ENCODE measurements around the gene CD109. TPM values are rescaled to one million over a fixed set of nuclear protein-coding genes. Genes with fewer than 3 reads are reported as not detected.

The CD109 gene
- total and polyA plus RNA-seq, 10 of the 15 experiments (the other 5 are each of a cell fraction or from before 2014, with no cell fraction given): 0.27 to 4.4 (median 2.1) TPM

DNA sequence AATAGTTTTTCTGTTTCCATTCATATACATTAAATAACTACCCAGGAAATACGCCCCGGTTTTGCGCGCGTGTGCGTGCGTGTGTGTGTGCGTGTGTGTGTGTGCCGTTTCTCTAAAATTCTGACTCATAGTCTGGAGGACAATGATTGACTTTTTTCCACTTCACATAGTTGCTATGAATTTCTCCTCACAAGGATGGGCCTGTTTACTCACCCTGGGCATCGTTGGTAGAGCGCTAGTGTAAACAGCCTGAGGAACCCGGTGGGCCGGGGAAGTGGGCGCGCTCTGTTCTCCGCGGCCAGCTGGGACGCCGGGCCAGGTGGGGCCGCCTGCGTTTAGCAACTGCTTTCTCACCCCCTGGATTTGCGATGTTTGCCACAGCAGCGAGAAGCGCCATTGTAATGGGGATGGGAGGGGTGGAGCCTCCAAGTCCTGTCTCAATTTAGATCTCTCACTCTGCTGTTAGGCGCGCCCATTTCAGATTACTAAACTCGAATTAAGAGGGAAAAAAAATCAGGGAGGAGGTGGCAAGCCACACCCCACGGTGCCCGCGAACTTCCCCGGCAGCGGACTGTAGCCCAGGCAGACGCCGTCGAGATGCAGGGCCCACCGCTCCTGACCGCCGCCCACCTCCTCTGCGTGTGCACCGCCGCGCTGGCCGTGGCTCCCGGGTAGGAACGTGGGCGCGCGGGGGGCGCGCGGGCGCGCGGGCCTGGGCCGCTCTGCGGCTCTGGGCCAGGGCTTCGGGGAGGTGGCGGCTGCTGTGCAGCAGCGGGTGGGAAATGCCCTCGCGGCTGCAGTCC, at the start of gene CD109 (continued):
- TF ChIP-seq, protein P1, sequence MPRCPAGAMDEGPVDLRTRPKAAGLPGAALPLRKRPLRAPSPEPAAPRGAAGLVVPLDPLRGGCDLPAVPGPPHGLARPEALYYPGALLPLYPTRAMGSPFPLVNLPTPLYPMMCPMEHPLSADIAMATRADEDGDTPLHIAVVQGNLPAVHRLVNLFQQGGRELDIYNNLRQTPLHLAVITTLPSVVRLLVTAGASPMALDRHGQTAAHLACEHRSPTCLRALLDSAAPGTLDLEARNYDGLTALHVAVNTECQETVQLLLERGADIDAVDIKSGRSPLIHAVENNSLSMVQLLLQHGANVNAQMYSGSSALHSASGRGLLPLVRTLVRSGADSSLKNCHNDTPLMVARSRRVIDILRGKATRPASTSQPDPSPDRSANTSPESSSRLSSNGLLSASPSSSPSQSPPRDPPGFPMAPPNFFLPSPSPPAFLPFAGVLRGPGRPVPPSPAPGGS (IDR thresholded peaks at IDR 0.05; ENCODE audit: borderline replicate concordance, insufficient read depth, low read depth, low read length, poor library complexity, severe bottlenecking): peak; percentile 42
- TF ChIP-seq, protein P2, sequence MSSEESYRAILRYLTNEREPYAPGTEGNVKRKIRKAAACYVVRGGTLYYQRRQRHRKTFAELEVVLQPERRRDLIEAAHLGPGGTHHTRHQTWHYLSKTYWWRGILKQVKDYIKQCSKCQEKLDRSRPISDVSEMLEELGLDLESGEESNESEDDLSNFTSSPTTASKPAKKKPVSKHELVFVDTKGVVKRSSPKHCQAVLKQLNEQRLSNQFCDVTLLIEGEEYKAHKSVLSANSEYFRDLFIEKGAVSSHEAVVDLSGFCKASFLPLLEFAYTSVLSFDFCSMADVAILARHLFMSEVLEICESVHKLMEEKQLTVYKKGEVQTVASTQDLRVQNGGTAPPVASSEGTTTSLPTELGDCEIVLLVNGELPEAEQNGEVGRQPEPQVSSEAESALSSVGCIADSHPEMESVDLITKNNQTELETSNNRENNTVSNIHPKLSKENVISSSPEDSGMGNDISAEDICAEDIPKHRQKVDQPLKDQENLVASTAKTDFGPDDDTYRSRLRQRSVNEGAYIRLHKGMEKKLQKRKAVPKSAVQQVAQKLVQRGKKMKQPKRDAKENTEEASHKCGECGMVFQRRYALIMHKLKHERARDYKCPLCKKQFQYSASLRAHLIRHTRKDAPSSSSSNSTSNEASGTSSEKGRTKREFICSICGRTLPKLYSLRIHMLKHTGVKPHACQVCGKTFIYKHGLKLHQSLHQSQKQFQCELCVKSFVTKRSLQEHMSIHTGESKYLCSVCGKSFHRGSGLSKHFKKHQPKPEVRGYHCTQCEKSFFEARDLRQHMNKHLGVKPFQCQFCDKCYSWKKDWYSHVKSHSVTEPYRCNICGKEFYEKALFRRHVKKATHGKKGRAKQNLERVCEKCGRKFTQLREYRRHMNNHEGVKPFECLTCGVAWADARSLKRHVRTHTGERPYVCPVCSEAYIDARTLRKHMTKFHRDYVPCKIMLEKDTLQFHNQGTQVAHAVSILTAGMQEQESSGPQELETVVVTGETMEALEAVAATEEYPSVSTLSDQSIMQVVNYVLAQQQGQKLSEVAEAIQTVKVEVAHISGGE (CRISPR knock-in tag; IDR thresholded peaks at IDR 0.05): no peak
- no peak for TF ChIP-seq CREB1 (IDR thresholded peaks at IDR 0.05; ENCODE audit: low read depth)
- TF ChIP-seq MYC (IDR thresholded peaks at IDR 0.05; ENCODE audit: insufficient read depth, insufficient read length, insufficient replicate concordance, low read length, severe bottlenecking): no peak
- TF ChIP-seq EED (IDR thresholded peaks at IDR 0.05; ENCODE audit: low read depth): no peak
- TF ChIP-seq MEF2A (IDR thresholded peaks at IDR 0.05; ENCODE audit: insufficient read depth, low read depth, low read length): no peak
- TF ChIP-seq SUZ12 (IDR thresholded peaks at IDR 0.05; ENCODE audit: unreplicated experiment): no peak
- no peak for TF ChIP-seq IRF4 (IDR thresholded peaks at IDR 0.05; ENCODE audit: low read depth, low read length)
- TF ChIP-seq NFIC (IDR thresholded peaks at IDR 0.05; ENCODE audit: low read depth, low read length): no peak
- no peak for TF ChIP-seq RELA (IDR thresholded peaks at IDR 0.05; ENCODE audit: borderline replicate concordance, partially characterized antibody)
- no peak for TF ChIP-seq MXI1 (IDR thresholded peaks at IDR 0.05; ENCODE audit: low read depth, low read length)
- TF ChIP-seq, protein P3, sequence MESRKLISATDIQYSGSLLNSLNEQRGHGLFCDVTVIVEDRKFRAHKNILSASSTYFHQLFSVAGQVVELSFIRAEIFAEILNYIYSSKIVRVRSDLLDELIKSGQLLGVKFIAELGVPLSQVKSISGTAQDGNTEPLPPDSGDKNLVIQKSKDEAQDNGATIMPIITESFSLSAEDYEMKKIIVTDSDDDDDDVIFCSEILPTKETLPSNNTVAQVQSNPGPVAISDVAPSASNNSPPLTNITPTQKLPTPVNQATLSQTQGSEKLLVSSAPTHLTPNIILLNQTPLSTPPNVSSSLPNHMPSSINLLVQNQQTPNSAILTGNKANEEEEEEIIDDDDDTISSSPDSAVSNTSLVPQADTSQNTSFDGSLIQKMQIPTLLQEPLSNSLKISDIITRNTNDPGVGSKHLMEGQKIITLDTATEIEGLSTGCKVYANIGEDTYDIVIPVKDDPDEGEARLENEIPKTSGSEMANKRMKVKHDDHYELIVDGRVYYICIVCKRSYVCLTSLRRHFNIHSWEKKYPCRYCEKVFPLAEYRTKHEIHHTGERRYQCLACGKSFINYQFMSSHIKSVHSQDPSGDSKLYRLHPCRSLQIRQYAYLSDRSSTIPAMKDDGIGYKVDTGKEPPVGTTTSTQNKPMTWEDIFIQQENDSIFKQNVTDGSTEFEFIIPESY (IDR thresholded peaks at IDR 0.05): no peak
- TF ChIP-seq HCFC1 (IDR thresholded peaks at IDR 0.05; ENCODE audit: low read length): no peak
- peak; percentile 10; the same call in 1 of the 2 replicates for TF ChIP-seq CREM (IDR thresholded peaks at IDR 0.05; ENCODE audit: low read depth)
- 0 out of 2 replicates have a peak, but pooled peaks have one; percentile 35 for TF ChIP-seq LARP7 (IDR thresholded peaks at IDR 0.05)
- no peak for TF ChIP-seq NFYA (IDR thresholded peaks at IDR 0.05; ENCODE audit: borderline replicate concordance, low read depth, low read length)
- no peak for TF ChIP-seq NBN (IDR thresholded peaks at IDR 0.05)
- TF ChIP-seq RCOR1 (conservative IDR thresholded peaks at IDR 0.05; ENCODE audit: low read depth, low read length): no peak
- TF ChIP-seq, protein P4, sequence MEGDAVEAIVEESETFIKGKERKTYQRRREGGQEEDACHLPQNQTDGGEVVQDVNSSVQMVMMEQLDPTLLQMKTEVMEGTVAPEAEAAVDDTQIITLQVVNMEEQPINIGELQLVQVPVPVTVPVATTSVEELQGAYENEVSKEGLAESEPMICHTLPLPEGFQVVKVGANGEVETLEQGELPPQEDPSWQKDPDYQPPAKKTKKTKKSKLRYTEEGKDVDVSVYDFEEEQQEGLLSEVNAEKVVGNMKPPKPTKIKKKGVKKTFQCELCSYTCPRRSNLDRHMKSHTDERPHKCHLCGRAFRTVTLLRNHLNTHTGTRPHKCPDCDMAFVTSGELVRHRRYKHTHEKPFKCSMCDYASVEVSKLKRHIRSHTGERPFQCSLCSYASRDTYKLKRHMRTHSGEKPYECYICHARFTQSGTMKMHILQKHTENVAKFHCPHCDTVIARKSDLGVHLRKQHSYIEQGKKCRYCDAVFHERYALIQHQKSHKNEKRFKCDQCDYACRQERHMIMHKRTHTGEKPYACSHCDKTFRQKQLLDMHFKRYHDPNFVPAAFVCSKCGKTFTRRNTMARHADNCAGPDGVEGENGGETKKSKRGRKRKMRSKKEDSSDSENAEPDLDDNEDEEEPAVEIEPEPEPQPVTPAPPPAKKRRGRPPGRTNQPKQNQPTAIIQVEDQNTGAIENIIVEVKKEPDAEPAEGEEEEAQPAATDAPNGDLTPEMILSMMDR (IDR thresholded peaks at IDR 0.05 in 2 of 3, conservative IDR thresholded peaks at IDR 0.05 in 1 of 3; ENCODE audit: control insufficient read depth in 2 of 3, extremely low read depth in 1 of 3, insufficient read depth in 1 of 3, low read depth in 3 of 3, low read length in 3 of 3): no peak
- TF ChIP-seq YY1 (IDR thresholded peaks at IDR 0.05; ENCODE audit: low read depth, low read length): peak; percentile 43; the same call in 1 of the 2 replicates
